ENCODE results near the gene PPL.
"Not testable (repeated sequence)": the region's sequence is repeated elsewhere in the genome, so short reads cannot be mapped to it uniquely, and the experiment has no call there.

PPL gene

GRCh38 chr16:4945560-4946502 lies 8.9 kb upstream of the PPL start:
- H3K4me3 Mint-ChIP-seq, result no peak overlapping the region
- peak overlapping the region in 1 of 2 donors; percentile 42 for H3K27ac Mint-ChIP-seq
- ATAC-seq (no peak), DNase-seq (no peak)
- H3K27me3 Mint-ChIP-seq, result peaks cover 49% of the 10 kb centered on the region
- peaks cover 10% of the 10 kb centered on the region for H3K4me1 Mint-ChIP-seq
- H3K9me3 Mint-ChIP-seq, result no peaks in the 10 kb centered on the region

DNA sequence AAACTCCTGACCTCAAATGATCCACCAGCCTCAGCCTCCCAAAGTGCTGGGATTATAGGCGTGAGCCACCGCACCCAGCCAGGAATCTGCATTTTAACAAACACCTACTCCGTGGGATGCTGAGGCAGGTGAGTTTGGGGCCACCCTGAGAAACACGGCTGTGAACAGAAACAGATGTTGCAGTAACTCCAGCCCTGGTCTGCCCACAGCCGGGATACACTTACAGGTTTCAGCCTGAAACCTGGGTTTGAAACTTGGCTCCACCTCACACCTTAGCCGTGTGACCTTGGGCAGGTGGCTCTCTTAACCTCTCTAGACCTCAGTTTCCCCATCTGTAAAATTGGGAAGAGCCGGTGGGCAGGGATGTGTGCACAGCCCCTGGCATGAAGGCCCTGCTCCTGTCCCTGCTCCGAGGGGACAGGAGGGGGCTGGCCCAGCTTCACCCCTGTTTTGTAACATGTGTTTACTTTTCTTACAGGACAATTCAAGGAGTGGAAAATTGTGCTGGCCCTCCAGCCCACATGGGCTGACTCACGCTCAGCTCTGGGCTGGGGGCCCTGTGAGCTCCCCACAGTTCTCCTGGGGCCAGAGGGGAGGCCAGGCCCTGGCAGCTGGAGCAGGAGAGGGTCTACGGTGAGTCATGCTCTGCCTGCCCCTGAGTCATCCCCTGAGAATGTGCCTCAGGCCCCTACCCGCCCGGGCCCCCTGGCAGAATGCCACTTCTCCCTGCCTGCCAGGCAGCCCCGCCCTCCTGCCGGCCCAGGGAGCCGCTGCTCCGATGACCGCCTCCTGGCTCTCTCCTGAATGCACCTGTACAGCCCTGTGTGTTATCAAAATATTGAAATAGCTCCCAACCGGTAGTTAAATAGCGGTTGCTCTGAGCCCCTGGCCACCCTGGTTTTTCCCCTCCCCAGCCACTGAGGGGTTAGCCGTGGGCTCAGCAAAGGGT lies 7.7 kb upstream of the PPL start:
- no peak for DNase-seq
- Mint-ChIP-seq H3K27me3 (peaks cover 47% of the 10 kb centered on the region), H3K4me3 (no peak overlapping the region), H3K9me3 (no peaks in the 10 kb centered on the region), H3K27ac (no peak overlapping the region), H3K4me1 (peaks cover 10% of the 10 kb centered on the region)
- peak; percentile 37 for ATAC-seq

GRCh38 chr16:4942481-4942880 lies 5.5 kb upstream of the PPL start:
- Mint-ChIP-seq H3K27ac (no peak overlapping the region), H3K9me3 (no peaks in the 10 kb centered on the region), H3K27me3 (peaks cover 47% of the 10 kb centered on the region), H3K4me3 (no peak overlapping the region), H3K4me1 (peaks cover 13% of the 10 kb centered on the region)
- no peak for ATAC-seq
- DNase-seq, result no peak

GRCh38 chr16:4940719-4941118 lies 3.8 kb upstream of the PPL start:
- peaks cover 47% of the 10 kb centered on the region for H3K27me3 Mint-ChIP-seq
- no peaks in the 10 kb centered on the region for H3K9me3 Mint-ChIP-seq
- H3K27ac Mint-ChIP-seq, result no peak overlapping the region
- DNase-seq, result no peak
- peaks cover 23% of the 10 kb centered on the region for H3K4me1 Mint-ChIP-seq
- ATAC-seq, result no peak
- H3K4me3 Mint-ChIP-seq, result no peak overlapping the region

DNA sequence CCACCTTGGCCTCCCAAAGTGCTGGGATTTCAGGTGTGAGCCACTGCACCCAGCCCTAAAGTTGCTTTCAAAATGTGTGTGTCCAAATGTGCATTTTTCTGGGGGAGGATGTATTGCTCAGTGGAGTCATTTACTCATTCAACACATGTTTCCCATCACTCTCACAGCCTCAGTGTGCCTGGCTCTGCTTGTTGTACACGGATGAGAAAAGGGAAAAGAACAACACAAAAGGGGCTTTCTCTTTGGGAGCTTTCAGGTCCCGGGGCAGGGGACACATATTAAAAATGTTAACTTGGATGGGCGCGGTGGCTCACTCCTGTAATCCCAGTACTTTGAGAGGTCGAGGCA lies 1.7 kb upstream of the PPL start:
- ATAC-seq (no peak), DNase-seq (no peak)
- Mint-ChIP-seq H3K27ac (no peak overlapping the region), H3K9me3 (no peaks in the 10 kb centered on the region), H3K4me3 (no peak overlapping the region), H3K4me1 (peaks cover 12% of the 10 kb centered on the region), H3K27me3 (peaks cover 52% of the 10 kb centered on the region)

GRCh38 chr16:4937782-4938682 lies 1.1 kb upstream of the PPL start:
- no peak overlapping the region for H3K27ac Mint-ChIP-seq
- peaks cover 12% of the 10 kb centered on the region for H3K4me1 Mint-ChIP-seq
- ATAC-seq (no peak), DNase-seq (no peak)
- H3K27me3 Mint-ChIP-seq, result peaks cover 58% of the 10 kb centered on the region
- H3K4me3 Mint-ChIP-seq, result peak overlapping the region; percentile 44 to 65
- no peaks in the 10 kb centered on the region for H3K9me3 Mint-ChIP-seq

- Mint-ChIP-seq H3K27ac (no peak overlapping the region), H3K4me3 (peak overlapping the region; percentile 76 to 88), H3K4me1 (peaks cover 12% of the 10 kb centered on the region), H3K9me3 (no peaks in the 10 kb centered on the region), H3K27me3 (peaks cover 58% of the 10 kb centered on the region)
- ATAC-seq, result peak; percentile 64
- no peak for DNase-seq
Measured at GRCh38 chr16:4936181-4936990, 562 bp downstream of the PPL start.

- ATAC-seq (no peak), DNase-seq (no peak)
- peaks cover 12% of the 10 kb centered on the region for H3K4me1 Mint-ChIP-seq
- peaks cover 58% of the 10 kb centered on the region for H3K27me3 Mint-ChIP-seq
- H3K4me3 Mint-ChIP-seq, result peak overlapping the region in 1 of 2 donors; percentile 88
- H3K27ac Mint-ChIP-seq, result no peak overlapping the region
- no peaks in the 10 kb centered on the region for H3K9me3 Mint-ChIP-seq
Measured at GRCh38 chr16:4935241-4935855, 1.6 kb downstream of the PPL start.

DNA sequence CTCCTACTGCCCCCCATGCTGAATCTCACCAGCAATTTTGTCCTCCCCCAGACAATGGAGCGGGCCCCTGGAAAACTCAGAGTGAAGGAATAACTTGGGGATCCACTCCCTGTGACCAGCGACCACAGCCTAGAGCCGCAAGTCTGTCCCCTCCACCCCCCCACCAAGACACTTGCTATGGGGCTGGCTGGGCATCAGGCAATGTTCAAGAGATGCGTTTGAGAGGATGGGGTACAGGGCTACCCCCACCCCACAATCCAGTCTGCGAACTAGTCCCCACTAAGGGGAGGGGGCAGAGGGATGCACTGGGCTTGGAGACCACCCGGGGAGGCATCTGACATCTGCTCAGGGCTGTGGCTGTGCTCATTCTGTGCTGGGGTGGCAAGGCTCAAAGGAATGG lies 2.4 kb downstream of the PPL start:
- Mint-ChIP-seq H3K4me3 (no peak overlapping the region), H3K27me3 (peaks cover 58% of the 10 kb centered on the region), H3K4me1 (peaks cover 12% of the 10 kb centered on the region)

GRCh38 chr16:4933871-4934395 lies 3.0 kb downstream of the PPL start:
- ATAC-seq (no peak), DNase-seq (no peak)
- Mint-ChIP-seq H3K9me3 (no peaks in the 10 kb centered on the region), H3K27me3 (peaks cover 56% of the 10 kb centered on the region), H3K27ac (no peak overlapping the region), H3K4me3 (no peak overlapping the region), H3K4me1 (peaks cover 12% of the 10 kb centered on the region)

More for the DNA sequence above, 2.4 kb downstream of the PPL start:
- DNase-seq (no peak), ATAC-seq (no peak)
- Mint-ChIP-seq H3K27ac (no peak overlapping the region), H3K9me3 (no peaks in the 10 kb centered on the region)

- Mint-ChIP-seq H3K9me3 (no peaks in the 10 kb centered on the region), H3K4me3 (no peak overlapping the region), H3K27ac (no peak overlapping the region), H3K4me1 (peaks cover 12% of the 10 kb centered on the region), H3K27me3 (peaks cover 51% of the 10 kb centered on the region)
- ATAC-seq (no peak), DNase-seq (no peak)
Measured at GRCh38 chr16:4933433-4933832, 3.5 kb downstream of the PPL start.

- DNase-seq, result no peak
- H3K27ac Mint-ChIP-seq, result no peak overlapping the region
- ATAC-seq, result no peak
- H3K4me1 Mint-ChIP-seq, result peaks cover 2% of the 10 kb centered on the region
- H3K9me3 Mint-ChIP-seq, result peaks cover 7 to 12% of the 10 kb centered on the region in 2 donors
- no peak overlapping the region for H3K4me3 Mint-ChIP-seq
- peaks cover 32% of the 10 kb centered on the region for H3K27me3 Mint-ChIP-seq
Measured at GRCh38 chr16:4931381-4931780, 5.6 kb downstream of the PPL start.

DNA sequence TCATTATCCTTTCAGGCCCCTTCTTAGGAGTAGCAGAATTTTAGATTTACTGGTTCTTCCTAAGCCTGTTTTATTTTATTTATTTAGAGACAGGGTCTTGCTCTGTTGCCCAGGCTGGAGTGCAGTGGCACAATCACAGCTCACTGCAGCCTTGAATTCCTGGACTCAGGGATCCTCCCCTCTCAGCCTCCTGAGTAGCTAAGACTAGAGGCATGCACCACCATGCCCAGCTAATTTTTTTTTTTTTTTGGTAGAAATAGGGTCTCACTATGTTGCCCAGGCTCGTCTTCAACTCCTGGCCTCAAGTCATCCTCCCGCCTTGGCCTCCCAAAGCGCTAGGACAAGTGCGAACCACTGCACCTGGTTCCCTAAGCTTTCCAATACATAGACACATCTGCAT lies 7.3 kb downstream of the PPL start:
- H3K4me3 Mint-ChIP-seq, H3K4me1 Mint-ChIP-seq, ATAC-seq, H3K27ac Mint-ChIP-seq, DNase-seq: not testable (repeated sequence)
- Mint-ChIP-seq H3K27me3 (peaks cover 14% of the 10 kb centered on the region), H3K9me3 (peaks cover 7 to 20% of the 10 kb centered on the region in 2 donors)

- H3K27ac Mint-ChIP-seq, result no peak overlapping the region
- H3K4me1 Mint-ChIP-seq, result no peaks in the 10 kb centered on the region
- peaks cover 1% of the 10 kb centered on the region for H3K27me3 Mint-ChIP-seq
- H3K9me3 Mint-ChIP-seq, result peaks cover 7 to 20% of the 10 kb centered on the region in 2 donors
- no peak overlapping the region for H3K4me3 Mint-ChIP-seq
- DNase-seq, result no peak
- ATAC-seq, result no peak
Measured at GRCh38 chr16:4928227-4928626, 8.7 kb downstream of the PPL start.

Measured in stimulated activated naive CD8-positive, alpha-beta T cell treated with anti-CD3 and anti-CD28 coated beads, Interleukin-15, amount 100 ng/mL, for 72 hours (primary cell).